IMR-90 (cell line): ENCODE measurements around the gene MAML3. TPM values are rescaled to one million over a fixed set of nuclear protein-coding genes. Genes with fewer than 3 reads are reported as not detected.

ENCODE experiments used
- ATAC-seq: fragments of 200-7000 bp; cut with Tn5 transposase; 2 replicates; pipeline ENCODE4 v1.9.1; 2020; ENCODE audit warnings: low read depth, mild to moderate bottlenecking, moderate library complexity
- BruUV-seq: library from RNA; stranded (reverse); fragments of 400-500 nt; replicated peaks from 2 replicates; lab custom pipeline; 2021; lab: Mats Ljungman, UMichigan
- CTCF ChIA-PET: fragments of 300-600 bp; formaldehyde crosslinking; extraction: SDS; loops from one replicate; lab custom pipeline; 2021; ENCODE audit warnings: antibody characterized with exemption; lab: Yijun Ruan, JAX
- POLR2A ChIA-PET: fragments of 300-600 bp; sonication (Branson Sonifier 250); formaldehyde crosslinking; loops from one replicate; lab custom pipeline; 2022; ENCODE audit warnings: antibody characterized with exemption; ENCODE audit not compliant: unreplicated experiment; lab: Charles Lee
- DNase-seq: peaks from one replicate; pipeline ENCODE4 v3.0.0; 2013
- H2AFZ ChIP-seq: replicated peaks from 2 replicates; pipeline ENCODE3; 2013; ENCODE audit warnings: low read length, mild to moderate bottlenecking; ENCODE audit not compliant: poor library complexity
- H2AK5ac ChIP-seq: 2 replicates; pipeline ENCODE4 v1.6.1; 2013; ENCODE audit warnings: low read depth, low read length, inconsistent platforms
- H2AK9ac ChIP-seq: replicated peaks from 2 replicates; pipeline ENCODE3; 2013; ENCODE audit warnings: mild to moderate bottlenecking, low read depth, low read length, moderate library complexity; ENCODE audit not compliant: poor library complexity
- H2BK120ac ChIP-seq: 2 replicates; pipeline ENCODE4 v1.6.1; 2013; ENCODE audit warnings: low read depth, low read length, inconsistent platforms
- H2BK15ac ChIP-seq: 3 replicates; pipeline ENCODE4 v1.6.1; 2013; ENCODE audit warnings: low read depth, low read length, inconsistent platforms
- H2BK20ac ChIP-seq: 2 replicates; pipeline ENCODE4 v1.6.1; 2013; ENCODE audit warnings: low read depth, mild to moderate bottlenecking, inconsistent platforms, low read length, moderate library complexity
- H2BK5ac ChIP-seq: 2 replicates; pipeline ENCODE4 v1.6.1; 2013; ENCODE audit warnings: mild to moderate bottlenecking, low read depth, low read length, inconsistent platforms; ENCODE audit not compliant: poor library complexity, severe bottlenecking
- H3K14ac ChIP-seq: replicated peaks from 2 replicates; pipeline ENCODE4 v1.6.1; 2013; ENCODE audit warnings: low read depth, low read length, inconsistent platforms
- H3K18ac ChIP-seq: 2 replicates; pipeline ENCODE4 v1.6.1; 2013; ENCODE audit warnings: low read depth, low read length, control low read depth
- H3K23ac ChIP-seq: 2 replicates; pipeline ENCODE4 v1.6.1; 2013; ENCODE audit warnings: low read depth, low read length, inconsistent platforms
- H3K27ac ChIP-seq: 2 replicates; pipeline ENCODE4 v1.5.1; 2013; ENCODE audit warnings: mild to moderate bottlenecking, control low read depth, low read length; ENCODE audit not compliant: insufficient read depth
- H3K27me3 ChIP-seq: 2 replicates; pipeline ENCODE4 v1.6.1; 2013; ENCODE audit warnings: low read length; ENCODE audit not compliant: control insufficient read depth, insufficient read depth
- H3K36me3 ChIP-seq: 2 replicates; pipeline ENCODE4 v1.6.1; 2013; ENCODE audit warnings: low read length, mixed read lengths; ENCODE audit not compliant: control insufficient read depth, insufficient read depth
- H3K4ac ChIP-seq: 2 replicates; pipeline ENCODE4 v1.6.1; 2013; ENCODE audit warnings: low read depth, low read length, inconsistent platforms
- H3K4me1 ChIP-seq: 2 replicates; pipeline ENCODE4 v1.6.1; 2013; ENCODE audit warnings: low read length, mixed read lengths; ENCODE audit not compliant: control insufficient read depth, insufficient read depth
- H3K4me2 ChIP-seq: 2 replicates; pipeline ENCODE4 v1.6.1; 2013; ENCODE audit warnings: low read depth, mild to moderate bottlenecking, control low read depth, low read length, moderate library complexity
- H3K4me3 ChIP-seq: 2 replicates; pipeline ENCODE4 v1.5.1; 2013; ENCODE audit warnings: low read depth, mild to moderate bottlenecking, control low read depth, low read length, moderate library complexity; ENCODE audit not compliant: insufficient read depth
- H3K56ac ChIP-seq: 2 replicates; pipeline ENCODE4 v1.6.1; 2013; ENCODE audit warnings: low read length, inconsistent platforms; ENCODE audit not compliant: insufficient read depth; ENCODE audit errors: extremely low read depth
- H3K79me1 ChIP-seq, 2 experiments: 2 replicates each; pipeline ENCODE4 v1.6.1; 2013; ENCODE audit warnings: low read length in 2 of 2, inconsistent platforms in 1 of 2, low read depth in 1 of 2
- H3K9ac ChIP-seq: 2 replicates; pipeline ENCODE4 v1.6.1; 2013; ENCODE audit warnings: low read depth, low read length, control low read depth
- H3K9me1 ChIP-seq: 2 replicates; pipeline ENCODE4 v1.6.1; 2013; ENCODE audit warnings: low read length, inconsistent platforms; ENCODE audit not compliant: insufficient read depth
- H3K9me3 ChIP-seq: 2 replicates; pipeline ENCODE4 v1.6.1; 2013; ENCODE audit warnings: low read length; ENCODE audit not compliant: control insufficient read depth, insufficient read depth
- H4K20me1 ChIP-seq: 2 replicates; pipeline ENCODE4 v1.6.1; 2013; ENCODE audit warnings: low read length, inconsistent platforms; ENCODE audit not compliant: insufficient read depth
- H4K5ac ChIP-seq: 2 replicates; pipeline ENCODE4 v1.6.1; 2013; ENCODE audit warnings: mild to moderate bottlenecking, low read depth, low read length, control low read depth
- H4K8ac ChIP-seq, 2 experiments: 2 replicates each; pipeline ENCODE4 v1.6.1; 2013; ENCODE audit warnings: low read depth in 2 of 2, low read length in 2 of 2, control low read depth in 1 of 2, inconsistent platforms in 1 of 2
- H4K91ac ChIP-seq: 2 replicates; pipeline ENCODE4 v1.6.1; 2013; ENCODE audit warnings: low read depth, low read length, inconsistent platforms; ENCODE audit not compliant: insufficient read depth
- BHLHE40 ChIP-seq: fragments of 150-350 bp; IDR thresholded peaks from 2 replicates; pipeline ENCODE4 v1.6.1; 2016; ENCODE audit warnings: mild to moderate bottlenecking, low read depth, low read length
- CEBPB ChIP-seq: IDR thresholded peaks from 2 replicates; pipeline ENCODE4 v1.6.1; 2012; ENCODE audit warnings: low read depth, low read length, improper control_type of control experiment
- CHD1 ChIP-seq: IDR thresholded peaks from 2 replicates; pipeline ENCODE4 v1.6.1; 2012; ENCODE audit warnings: low read depth, low read length, improper control_type of control experiment
- CTCF ChIP-seq: conservative IDR thresholded peaks from 2 replicates; pipeline ENCODE4 v1.5.1; 2012; ENCODE audit warnings: mild to moderate bottlenecking, low read depth, low read length, improper control_type of control experiment
- FOS ChIP-seq: fragments of 150-350 bp; IDR thresholded peaks from 2 replicates; pipeline ENCODE4 v1.6.1; 2016; ENCODE audit warnings: low read depth, low read length
- MAFK ChIP-seq: IDR thresholded peaks from 2 replicates; pipeline ENCODE4 v1.6.1; 2012; ENCODE audit warnings: low read depth, low read length, improper control_type of control experiment
- MAZ ChIP-seq: IDR thresholded peaks from 2 replicates; pipeline ENCODE4 v1.6.1; 2012; ENCODE audit warnings: low read depth, mild to moderate bottlenecking, low read length, improper control_type of control experiment, moderate library complexity, borderline replicate concordance
- NFE2L2 ChIP-seq: fragments of 150-350 bp; IDR thresholded peaks from 2 replicates; pipeline ENCODE4 v1.6.1; 2016; ENCODE audit warnings: low read depth, mild to moderate bottlenecking, low read length
- POLR2A ChIP-seq: IDR thresholded peaks from 2 replicates; pipeline ENCODE4 v1.6.1; 2012; ENCODE audit warnings: mild to moderate bottlenecking, low read depth, low read length
- RAD21 ChIP-seq: IDR thresholded peaks from 2 replicates; pipeline ENCODE4 v1.6.1; 2012; ENCODE audit warnings: low read length, improper control_type of control experiment
- RCOR1 ChIP-seq: IDR thresholded peaks from 2 replicates; pipeline ENCODE4 v1.6.1; 2012; ENCODE audit warnings: mild to moderate bottlenecking, low read length, improper control_type of control experiment; ENCODE audit not compliant: insufficient replicate concordance
- RFX5 ChIP-seq: IDR thresholded peaks from 2 replicates; pipeline ENCODE4 v1.8.0; 2012; ENCODE audit warnings: low read depth, mild to moderate bottlenecking, low read length, moderate library complexity
- SMC3 ChIP-seq: fragments of 150-350 bp; IDR thresholded peaks from 2 replicates; pipeline ENCODE4 v1.6.1; 2016; ENCODE audit warnings: low read depth, mild to moderate bottlenecking, antibody characterized with exemption, low read length, moderate library complexity
- WGBS, 2 experiments: methylation state at CpG; one replicate each; pipeline versions ENCODE4 v1.1.5 to v1.1.7; 2013; ENCODE audit warnings: missing lambda C conversion rate in 2 of 2; ENCODE audit not compliant: insufficient read length in 1 of 2; ENCODE audit errors: extremely low coverage in 2 of 2; 5-methylcytosine and 5-hydroxymethylcytosine counted together
- dilution Hi-C: fragments of 300-500 bp; cut with HindIII; formaldehyde crosslinking; loops from one replicate; pipeline ENCODE4 v1.14.3; 2018; ENCODE audit warnings: low sequenced_read_pairs; ENCODE audit not compliant: unreplicated experiment
- in situ Hi-C: fragments of 300-500 bp; cut with MboI; formaldehyde crosslinking; loops from 3 replicates; pipeline ENCODE4 v1.14.3; 2019; ENCODE audit warnings: low sequenced_read_pairs, inconsistent platforms, mixed read lengths
- intact Hi-C: fragments of 100-400 bp; cut with micrococcal nuclease; formaldehyde crosslinking; loops from 2 replicates; pipeline ENCODE4 v1.10.0; 2022
- polyA plus RNA-seq, 3 experiments: library from polyadenylated mRNA; depleted of rRNA; stranded (reverse); fragments of >200 nt; gene quantifications; 2 replicates each; pipeline ENCODE4 v1.2.3, GENCODE V29; 2012; ENCODE audit warnings: low replicate concordance in 1 of 3
- total RNA-seq: library from RNA; depleted of rRNA; stranded (reverse); fragments of >200 nt; gene quantifications from 2 replicates; pipeline ENCODE4 v1.2.3, GENCODE V29; 2012
- TF ChIP-seq, protein P1 (sequence below): fragments of 150-350 bp; IDR thresholded peaks from 2 replicates; pipeline ENCODE4 v1.6.1; 2016; ENCODE audit warnings: low read depth, mild to moderate bottlenecking, low read length, moderate library complexity, borderline replicate concordance

Gene MAML3
- total and polyA plus RNA-seq, 2 of the 4 experiments (the other 2 are of a cell fraction): 0.90 to 1.7 TPM

DNA sequence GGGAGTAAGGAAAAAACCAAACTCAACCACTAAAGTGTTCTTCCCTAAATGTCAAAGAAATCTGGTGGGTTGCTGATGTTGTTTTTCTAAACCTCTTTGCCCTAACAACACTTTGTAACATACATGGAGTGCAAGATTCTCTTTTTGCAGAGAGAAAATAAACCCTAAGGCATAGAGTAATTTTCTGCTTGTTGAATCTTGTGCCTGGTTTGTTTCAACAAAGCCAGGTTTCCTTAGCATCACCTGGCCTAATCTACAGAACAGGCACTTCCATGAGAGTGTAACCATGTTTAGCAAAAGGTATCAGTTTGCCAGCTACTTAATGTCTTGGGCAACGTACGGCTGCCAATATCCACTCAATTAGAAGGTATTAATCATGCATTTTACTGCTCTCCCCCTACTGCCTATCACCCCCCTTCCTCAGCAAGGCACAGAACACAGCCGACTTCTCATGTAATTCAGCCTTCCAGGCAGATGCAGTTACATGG lies 219.2 kb downstream of the MAML3 start:
- DNase-seq (no peak), ATAC-seq (no peak)
- ChIA-PET CTCF (no interaction called here), POLR2A (no interaction called here)
- intact Hi-C loops: no loop called here
- no peak overlapping the region for H3K18ac ChIP-seq
- H3K4me3 ChIP-seq: no peak overlapping the region
- no peaks in the 10 kb centered on the region for H3K36me3 ChIP-seq
- no peaks in the 10 kb centered on the region for H3K79me1 ChIP-seq
- H2BK20ac ChIP-seq: no peak overlapping the region
- H3K9ac ChIP-seq: no peak overlapping the region
- TF ChIP-seq RCOR1 (no peak), POLR2A (no peak), NFE2L2 (no peak), RFX5 (no peak), RAD21 (no peak), MAFK (no peak), CEBPB (no peak), CHD1 (no peak), BHLHE40 (no peak), MAZ (no peak), FOS (no peak), CTCF (no peak), SMC3 (no peak)
- TF ChIP-seq, protein P1, sequence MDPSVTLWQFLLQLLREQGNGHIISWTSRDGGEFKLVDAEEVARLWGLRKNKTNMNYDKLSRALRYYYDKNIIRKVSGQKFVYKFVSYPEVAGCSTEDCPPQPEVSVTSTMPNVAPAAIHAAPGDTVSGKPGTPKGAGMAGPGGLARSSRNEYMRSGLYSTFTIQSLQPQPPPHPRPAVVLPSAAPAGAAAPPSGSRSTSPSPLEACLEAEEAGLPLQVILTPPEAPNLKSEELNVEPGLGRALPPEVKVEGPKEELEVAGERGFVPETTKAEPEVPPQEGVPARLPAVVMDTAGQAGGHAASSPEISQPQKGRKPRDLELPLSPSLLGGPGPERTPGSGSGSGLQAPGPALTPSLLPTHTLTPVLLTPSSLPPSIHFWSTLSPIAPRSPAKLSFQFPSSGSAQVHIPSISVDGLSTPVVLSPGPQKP: no peak
- no peak overlapping the region for H3K23ac ChIP-seq
- no peak overlapping the region for H3K14ac ChIP-seq
- no peak overlapping the region for H4K8ac ChIP-seq
- H2BK120ac ChIP-seq: no peak overlapping the region
- H3K9me1 ChIP-seq: no peaks in the 10 kb centered on the region
- no TSS peak for BruUV-seq
- H2AFZ ChIP-seq: no peak overlapping the region
- peaks cover 2% of the 10 kb centered on the region; the same call in 1 of the 2 replicates for H3K4me1 ChIP-seq
- H4K91ac ChIP-seq: no peak overlapping the region
- no peaks in the 10 kb centered on the region for H4K20me1 ChIP-seq
- H3K4me2 ChIP-seq: no peak overlapping the region
- no peaks in the 10 kb centered on the region for H3K9me3 ChIP-seq
- H2AK5ac ChIP-seq: no peak overlapping the region; the same call in 1 of the 2 replicates
- in situ Hi-C loops: no loop called here
- H2BK15ac ChIP-seq: no peak overlapping the region
- no peak overlapping the region for H3K27ac ChIP-seq
- no peak overlapping the region for H3K56ac ChIP-seq
- no peaks in the 10 kb centered on the region for H3K27me3 ChIP-seq
- no peak overlapping the region for H2AK9ac ChIP-seq
- dilution Hi-C loops: no loop called here
- H2BK5ac ChIP-seq: no peak overlapping the region
- no peak overlapping the region for H4K5ac ChIP-seq
- 79% methylated on average over 2 of the region's 3 CpGs; no CpG with 5 or more reads in 1 of the 2 experiments for whole genome bisulfite sequencing, 2 experiments
- H3K4ac ChIP-seq: no peak overlapping the region
